Fibroblast of lung (primary cell): ENCODE data around the gene TSGA10IP.

Experiments used
- EZH2 ChIP-seq: IDR thresholded peaks from 2 replicates; pipeline ENCODE4 v1.5.1; 2012; ENCODE audit warnings: low read length, control low read depth, mild to moderate bottlenecking; ENCODE audit errors: missing control alignments
- TF ChIP-seq, protein P1 (sequence below), 2 donors: IDR thresholded peaks in 1 of 2; conservative IDR thresholded peaks in 1 of 2; 1 replicate in 1 of 2; 2 replicates in 1 of 2; pipeline ENCODE4 v1.5.1; 2011 to 2012; ENCODE audit warnings: low read length in 2 of 2, control low read depth in 1 of 2, inconsistent platforms in 1 of 2, low read depth in 1 of 2, mild to moderate bottlenecking in 1 of 2

DNA sequence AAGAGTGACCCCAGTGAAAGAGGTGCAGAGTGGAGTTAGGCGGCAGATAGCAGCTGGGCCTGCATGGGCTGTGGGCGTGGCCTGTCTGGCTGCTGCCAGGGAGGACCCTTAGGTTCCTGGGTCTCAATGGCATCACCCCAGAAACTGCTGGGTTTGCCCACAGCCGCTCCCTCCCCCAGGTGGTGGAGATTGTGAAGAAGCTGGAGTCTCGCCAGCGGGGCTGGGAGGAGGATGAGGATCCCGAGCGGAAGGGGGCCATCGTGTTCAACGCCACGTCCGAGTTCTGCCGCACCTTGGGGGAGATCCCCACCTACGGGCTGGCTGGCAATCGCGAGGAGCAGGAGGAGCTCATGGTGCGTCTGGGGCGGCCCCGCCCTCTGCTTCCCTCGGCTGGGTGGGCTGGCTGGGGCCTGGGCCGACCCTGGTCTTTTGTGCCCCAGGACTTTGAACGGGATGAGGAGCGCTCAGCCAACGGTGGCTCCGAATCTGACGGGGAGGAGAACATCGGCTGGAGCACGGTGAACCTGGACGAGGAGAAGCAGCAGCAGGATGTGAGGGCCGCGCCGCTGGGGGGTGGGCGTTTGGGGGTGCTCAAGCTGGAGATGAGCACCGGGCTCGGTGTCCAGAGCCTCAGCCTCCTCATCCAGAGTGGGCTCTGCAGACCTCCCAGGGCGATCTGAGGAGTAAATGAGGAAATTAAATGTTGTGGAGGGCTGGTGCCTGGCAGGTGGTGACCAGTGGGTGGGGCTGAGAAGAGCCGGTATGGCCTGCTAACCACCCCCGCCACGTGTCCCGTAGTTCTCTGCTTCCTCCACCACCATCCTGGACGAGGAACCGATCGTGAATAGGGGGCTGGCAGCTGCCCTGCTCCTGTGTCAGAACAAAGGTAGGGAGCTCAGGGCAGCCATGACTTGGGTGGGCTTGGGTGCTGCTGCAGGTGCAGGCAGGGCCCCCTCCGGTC, 31.2 kb downstream of the TSGA10IP start:
- TF ChIP-seq EZH2: no peak
- TF ChIP-seq, protein P1, sequence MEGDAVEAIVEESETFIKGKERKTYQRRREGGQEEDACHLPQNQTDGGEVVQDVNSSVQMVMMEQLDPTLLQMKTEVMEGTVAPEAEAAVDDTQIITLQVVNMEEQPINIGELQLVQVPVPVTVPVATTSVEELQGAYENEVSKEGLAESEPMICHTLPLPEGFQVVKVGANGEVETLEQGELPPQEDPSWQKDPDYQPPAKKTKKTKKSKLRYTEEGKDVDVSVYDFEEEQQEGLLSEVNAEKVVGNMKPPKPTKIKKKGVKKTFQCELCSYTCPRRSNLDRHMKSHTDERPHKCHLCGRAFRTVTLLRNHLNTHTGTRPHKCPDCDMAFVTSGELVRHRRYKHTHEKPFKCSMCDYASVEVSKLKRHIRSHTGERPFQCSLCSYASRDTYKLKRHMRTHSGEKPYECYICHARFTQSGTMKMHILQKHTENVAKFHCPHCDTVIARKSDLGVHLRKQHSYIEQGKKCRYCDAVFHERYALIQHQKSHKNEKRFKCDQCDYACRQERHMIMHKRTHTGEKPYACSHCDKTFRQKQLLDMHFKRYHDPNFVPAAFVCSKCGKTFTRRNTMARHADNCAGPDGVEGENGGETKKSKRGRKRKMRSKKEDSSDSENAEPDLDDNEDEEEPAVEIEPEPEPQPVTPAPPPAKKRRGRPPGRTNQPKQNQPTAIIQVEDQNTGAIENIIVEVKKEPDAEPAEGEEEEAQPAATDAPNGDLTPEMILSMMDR (conservative IDR thresholded peaks at IDR 0.05 in 1 of 2, IDR thresholded peaks at IDR 0.05 in 1 of 2; ENCODE audit: low read depth in 1 of 2, low read length in 2 of 2): no peak
